H1 (cell line): ENCODE measurements around the gene C19orf85.

Experiments
- ATF2 ChIP-seq: IDR thresholded peaks from 2 replicates; pipeline ENCODE4 v1.6.1; 2012; ENCODE audit warnings: low read length, inconsistent platforms
- CBX8 ChIP-seq: fragments of 300-800, 300-1000 bp; sonication (generic); IDR thresholded peaks from 2 replicates; pipeline ENCODE4 v1.7.1; 2016; ENCODE audit warnings: low read depth, low read length, borderline replicate concordance
- KDM1A ChIP-seq: fragments of 200-600, 300-600 bp; sonication (generic); IDR thresholded peaks from 2 replicates; pipeline ENCODE4 v1.7.1; 2016; ENCODE audit warnings: mild to moderate bottlenecking, low read length, borderline replicate concordance
- POLR2A ChIP-seq, 2 experiments: IDR thresholded peaks; 1 replicate in 1 of 2; 2 replicates in 1 of 2; pipeline ENCODE4 v1.6.1; 2011; ENCODE audit warnings: low read depth in 2 of 2, low read length in 2 of 2, mild to moderate bottlenecking in 2 of 2; ENCODE audit errors: control extremely low read depth in 1 of 2
- POLR2AphosphoS5 ChIP-seq: IDR thresholded peaks from 2 replicates; pipeline ENCODE4 v1.6.1; 2011; ENCODE audit warnings: low read depth, low read length
- RFX5 ChIP-seq: IDR thresholded peaks from 2 replicates; pipeline ENCODE4 v1.6.1; 2011; ENCODE audit warnings: low read depth, low read length, improper control_type of control experiment, borderline replicate concordance
- TF ChIP-seq, protein P1 (sequence below), 3 experiments: IDR thresholded peaks; 1 replicate in 2 of 3; 2 replicates in 1 of 3; pipeline versions ENCODE4 v1.5.1 to v1.6.1; 2011; ENCODE audit warnings: low read length in 3 of 3, mild to moderate bottlenecking in 3 of 3, inconsistent platforms in 2 of 3, low read depth in 1 of 3, moderate library complexity in 1 of 3; ENCODE audit not compliant: insufficient read depth in 1 of 3; ENCODE audit errors: control extremely low read depth in 1 of 3

- TF ChIP-seq RFX5 (no peak), CBX8 (no peak), POLR2A (IDR thresholded peaks at IDR 0.05; ENCODE audit: control extremely low read depth in 1 of 2, low read depth in 2 of 2, low read length in 2 of 2) (no peak), POLR2AphosphoS5 (no peak), ATF2 (no peak), KDM1A (no peak)
- TF ChIP-seq, protein P1, sequence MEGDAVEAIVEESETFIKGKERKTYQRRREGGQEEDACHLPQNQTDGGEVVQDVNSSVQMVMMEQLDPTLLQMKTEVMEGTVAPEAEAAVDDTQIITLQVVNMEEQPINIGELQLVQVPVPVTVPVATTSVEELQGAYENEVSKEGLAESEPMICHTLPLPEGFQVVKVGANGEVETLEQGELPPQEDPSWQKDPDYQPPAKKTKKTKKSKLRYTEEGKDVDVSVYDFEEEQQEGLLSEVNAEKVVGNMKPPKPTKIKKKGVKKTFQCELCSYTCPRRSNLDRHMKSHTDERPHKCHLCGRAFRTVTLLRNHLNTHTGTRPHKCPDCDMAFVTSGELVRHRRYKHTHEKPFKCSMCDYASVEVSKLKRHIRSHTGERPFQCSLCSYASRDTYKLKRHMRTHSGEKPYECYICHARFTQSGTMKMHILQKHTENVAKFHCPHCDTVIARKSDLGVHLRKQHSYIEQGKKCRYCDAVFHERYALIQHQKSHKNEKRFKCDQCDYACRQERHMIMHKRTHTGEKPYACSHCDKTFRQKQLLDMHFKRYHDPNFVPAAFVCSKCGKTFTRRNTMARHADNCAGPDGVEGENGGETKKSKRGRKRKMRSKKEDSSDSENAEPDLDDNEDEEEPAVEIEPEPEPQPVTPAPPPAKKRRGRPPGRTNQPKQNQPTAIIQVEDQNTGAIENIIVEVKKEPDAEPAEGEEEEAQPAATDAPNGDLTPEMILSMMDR (IDR thresholded peaks at IDR 0.05; ENCODE audit: control extremely low read depth in 1 of 3, insufficient read depth in 1 of 3, low read depth in 1 of 3, low read length in 3 of 3): no peak
Measured at GRCh38 chr19:55432241-55432959, 32.2 kb downstream of the C19orf85 start.
